HCT116 (cell line): ENCODE data around the gene OR51T1. TPM values are rescaled to one million over a fixed set of nuclear protein-coding genes. Genes with fewer than 3 reads are reported as not detected.

Source experiments
- ATAC-seq: fragments of 200-7000 bp; cut with Tn5 transposase; 2 replicates; pipeline ENCODE4 v1.9.1; 2020; ENCODE audit warnings: mild to moderate bottlenecking, moderate library complexity
- BruUV-seq: library from RNA; stranded (reverse); fragments of 400-500 nt; replicated peaks from 2 replicates; lab custom pipeline; 2021; lab: Mats Ljungman, UMichigan
- CTCF ChIA-PET: fragments of 300-600 bp; sonication (Branson Sonifier 250); formaldehyde crosslinking; loops from one replicate; lab custom pipeline; 2021; ENCODE audit warnings: antibody characterized with exemption; lab: Charles Lee
- POLR2A ChIA-PET: fragments of 300-600, 350-600 bp; sonication (Branson Sonifier 250); formaldehyde crosslinking; loops from one replicate; lab custom pipeline; 2021; ENCODE audit warnings: antibody characterized with exemption; lab: Charles Lee
- RAD21 ChIA-PET, 2 experiments: fragments of 300-600 bp; sonication (Branson Sonifier 250); formaldehyde crosslinking; loops; one replicate each; lab custom pipeline; 2023; ENCODE audit warnings: low total read pairs in 2 of 2; ENCODE audit not compliant: uncharacterized antibody in 2 of 2, unreplicated experiment in 2 of 2, low non-redundant PET in 1 of 2; lab: Charles Lee
- DNase-seq: peaks from one replicate; pipeline ENCODE4 v3.0.0-alpha.2; 2010; ENCODE audit warnings: low read depth, low spot score
- H2AFZ ChIP-seq: fragments of 200-600 bp; shearing (Covaris generic), sonication (generic); 2 replicates; pipeline ENCODE4 v1.6.1; 2017; ENCODE audit warnings: low read depth, mixed run types, mixed read lengths, antibody characterized with exemption, low read length; ENCODE audit not compliant: poor library complexity, severe bottlenecking
- H3K27ac ChIP-seq: 2 replicates; pipeline ENCODE4 v1.5.1; 2012; ENCODE audit warnings: low read depth, low read length
- H3K27me3 ChIP-seq: fragments of 200-600 bp; sonication (generic); 2 replicates; pipeline ENCODE4 v1.6.1; 2016; ENCODE audit warnings: mixed run types, low read length, mixed read lengths; ENCODE audit not compliant: insufficient read depth
- H3K36me3 ChIP-seq, 2 experiments: fragments of 200-500 bp in 1 of 2; fragments of 200-600 bp in 1 of 2; sonication (Bioruptor generic) in 1 of 2; sonication (generic) in 1 of 2; 2 replicates each; pipeline versions ENCODE4 v1.5.1 to v1.6.1; 2014 to 2016; ENCODE audit warnings: low read length in 2 of 2, inconsistent platforms in 1 of 2, mixed read lengths in 1 of 2, mixed run types in 1 of 2; ENCODE audit not compliant: insufficient read depth in 2 of 2, control insufficient read depth in 1 of 2
- H3K4me1 ChIP-seq, 2 experiments: fragments of 200-600 bp in 1 of 2; sonication (generic) in 1 of 2; 2 replicates each; pipeline versions ENCODE4 v1.5.1 to v1.6.1; 2012 to 2017; ENCODE audit warnings: low read length in 2 of 2, inconsistent platforms in 1 of 2, mild to moderate bottlenecking in 1 of 2, mixed read lengths in 1 of 2, mixed run types in 1 of 2, moderate library complexity in 1 of 2; ENCODE audit not compliant: insufficient read depth in 2 of 2, control insufficient read depth in 1 of 2
- H3K4me2 ChIP-seq: fragments of 200-600 bp; sonication (generic); 2 replicates; pipeline ENCODE4 v1.6.1; 2017; ENCODE audit warnings: mixed run types, low read length, mixed read lengths
- H3K4me3 ChIP-seq, 2 experiments: fragments of 200-600 bp in 1 of 2; sonication (generic) in 1 of 2; replicated peaks in 1 of 2; 2 replicates each; pipeline ENCODE4 v1.5.1; 2011 to 2016; ENCODE audit warnings: low read length in 2 of 2, control low read depth in 1 of 2, low read depth in 1 of 2, mild to moderate bottlenecking in 1 of 2, mixed read lengths in 1 of 2, mixed run types in 1 of 2
- H3K79me2 ChIP-seq: fragments of 200-600 bp; sonication (generic); 2 replicates; pipeline ENCODE4 v1.6.1; 2017; ENCODE audit warnings: mild to moderate bottlenecking, mixed run types, low read length, moderate library complexity, mixed read lengths; ENCODE audit not compliant: insufficient read depth
- H3K9ac ChIP-seq: fragments of 200-600 bp; sonication (generic); 2 replicates; pipeline ENCODE4 v1.6.1; 2016; ENCODE audit warnings: low read length, mixed read lengths
- H3K9me2 ChIP-seq: fragments of 200-600 bp; sonication (generic), shearing (Covaris generic); 2 replicates; pipeline ENCODE4 v1.6.1; 2017; ENCODE audit warnings: mixed run types, mild to moderate bottlenecking, moderate library complexity; ENCODE audit not compliant: insufficient read depth
- H3K9me3 ChIP-seq, 2 experiments: fragments of 200-500 bp in 1 of 2; fragments of 200-600 bp in 1 of 2; sonication (Bioruptor generic) in 1 of 2; sonication (generic) in 1 of 2; 2 replicates each; pipeline ENCODE4 v1.6.1; 2014 to 2017; ENCODE audit warnings: low read length in 2 of 2, mixed read lengths in 2 of 2, inconsistent platforms in 1 of 2, low read depth in 1 of 2, mild to moderate bottlenecking in 1 of 2, mixed run types in 1 of 2, moderate library complexity in 1 of 2; ENCODE audit not compliant: control insufficient read depth in 1 of 2, insufficient read depth in 1 of 2
- H4K20me1 ChIP-seq: fragments of 200-600 bp; sonication (generic), shearing (Covaris generic); 2 replicates; pipeline ENCODE4 v1.6.1; 2017; ENCODE audit warnings: mixed run types, mild to moderate bottlenecking, moderate library complexity; ENCODE audit not compliant: insufficient read depth
- ATF3 ChIP-seq: IDR thresholded peaks from 2 replicates; pipeline ENCODE4 v1.6.1; 2012
- CEBPB ChIP-seq: IDR thresholded peaks from 2 replicates; pipeline ENCODE4 v1.6.1; 2012; ENCODE audit warnings: low read depth
- ELF1 ChIP-seq: IDR thresholded peaks from 2 replicates; pipeline ENCODE4 v1.6.1; 2012; ENCODE audit warnings: low read depth, borderline replicate concordance
- EZH2 ChIP-seq: fragments of 200-600 bp; sonication (generic); IDR thresholded peaks from 2 replicates; pipeline ENCODE4 v1.6.1; 2017; ENCODE audit warnings: antibody characterized with exemption, mixed run types
- EZH2phosphoT487 ChIP-seq: fragments of 200-600 bp; IDR thresholded peaks from 2 replicates; pipeline ENCODE4 v1.6.1; 2018; ENCODE audit warnings: antibody characterized with exemption, borderline replicate concordance
- REST ChIP-seq: IDR thresholded peaks from 2 replicates; pipeline ENCODE4 v1.6.1; 2012; ENCODE audit warnings: low read depth
- SIN3A ChIP-seq: IDR thresholded peaks from 2 replicates; pipeline ENCODE4 v1.6.1; 2012; ENCODE audit warnings: low read depth
- TCF7L2 ChIP-seq: IDR thresholded peaks from 2 replicates; pipeline ENCODE4 v1.7.0; 2011; ENCODE audit warnings: borderline replicate concordance, inconsistent platforms; ENCODE audit not compliant: insufficient read depth, insufficient read length; ENCODE audit errors: extremely low read depth
- YY1 ChIP-seq: IDR thresholded peaks from 2 replicates; pipeline ENCODE4 v1.6.1; 2011; ENCODE audit warnings: low read length, low read depth, moderate library complexity, mild to moderate bottlenecking; ENCODE audit not compliant: insufficient replicate concordance; ENCODE audit errors: extremely low read depth
- ZBTB33 ChIP-seq: IDR thresholded peaks from 2 replicates; pipeline ENCODE4 v1.6.1; 2011; ENCODE audit warnings: mild to moderate bottlenecking, low read length, moderate library complexity; ENCODE audit not compliant: insufficient replicate concordance; ENCODE audit errors: extremely low read depth
- ZNF274 ChIP-seq: fragments of 200-500 bp; sonication (Bioruptor generic); IDR thresholded peaks from 2 replicates; pipeline ENCODE4 v1.6.1; 2014; ENCODE audit warnings: mild to moderate bottlenecking, low read depth, low read length, inconsistent platforms
- intact Hi-C: fragments of 100-400 bp; cut with micrococcal nuclease; formaldehyde crosslinking; loops from 2 replicates; pipeline ENCODE4 v1.10.0; 2022
- total RNA-seq: library from RNA; stranded (reverse); gene quantifications from one replicate; pipeline ENCODE4 v1.2.1, GENCODE V29; 2021; ENCODE audit not compliant: unreplicated experiment

Gene OR51T1
- total RNA-seq, 1 experiment from 2014 or later, result not detected

- Histone ChIP-seq H3K79me2 (no peaks in the 10 kb centered on the region), H3K4me3 (no peak overlapping the region), H3K36me3 (no peaks in the 10 kb centered on the region), H2AFZ (no peak overlapping the region), H4K20me1 (no peaks in the 10 kb centered on the region), H3K27ac (no peak overlapping the region), H3K4me2 (no peak overlapping the region), H3K9me2 (no peaks in the 10 kb centered on the region), H3K9ac (no peak overlapping the region), H3K9me3 (no peaks in the 10 kb centered on the region), H3K27me3 (peaks cover 8% of the 10 kb centered on the region; the same call in 1 of the 2 replicates), H3K4me1 (no peaks in the 10 kb centered on the region)
- intact Hi-C loops, result no loop called here
- no TSS peak for BruUV-seq
- CTCF ChIA-PET, result no interaction called here
- TF ChIP-seq ZBTB33 (no peak), ATF3 (no peak), YY1 (no peak), EZH2phosphoT487 (no peak), ELF1 (no peak), CEBPB (no peak), TCF7L2 (no peak), SIN3A (no peak), REST (no peak), ZNF274 (no peak), EZH2 (no peak)
- ATAC-seq (no peak), DNase-seq (no peak)
- POLR2A ChIA-PET, result no interaction called here
- RAD21 ChIA-PET, result no interaction called here
Observed at GRCh38 chr11:4886186-4886585, 4.5 kb downstream of the OR51T1 start.
